HepG2 (cell line): ENCODE measurements around the gene SNRPD3. TPM values are rescaled to one million over a fixed set of nuclear protein-coding genes. Genes with fewer than 3 reads are reported as not detected.

Experiments used
- ATF1 ChIP-seq: IDR thresholded peaks from 2 replicates; pipeline ENCODE4 v1.6.1; 2016; ENCODE audit warnings: mild to moderate bottlenecking, control low read depth
- ELF1 ChIP-seq: sonication (generic); formaldehyde crosslinking; IDR thresholded peaks from 2 replicates; pipeline ENCODE4 v1.4.0; 2020; ENCODE audit warnings: missing genetic modification reagents
- EP300 ChIP-seq, 3 experiments: sonication (generic) in 1 of 3; formaldehyde crosslinking in 1 of 3; IDR thresholded peaks; 2 replicates each; pipeline versions ENCODE4 v1.5.1 to v1.6.1; 2011 to 2020; ENCODE audit warnings: low read depth in 2 of 3, low read length in 2 of 3, borderline replicate concordance in 1 of 3, improper control_type of control experiment in 1 of 3, mild to moderate bottlenecking in 1 of 3, missing genetic modification reagents in 1 of 3, moderate library complexity in 1 of 3
- KAT7 ChIP-seq: IDR thresholded peaks from 2 replicates; pipeline ENCODE4 v1.6.1; 2018; ENCODE audit warnings: borderline replicate concordance, missing compliant biosample characterization
- KAT8 ChIP-seq: IDR thresholded peaks from 2 replicates; pipeline ENCODE4 v1.6.1; 2016; ENCODE audit warnings: missing genetic modification reagents, missing compliant biosample characterization
- KLF9 ChIP-seq: IDR thresholded peaks from 2 replicates; pipeline ENCODE4 v1.6.1; 2016; ENCODE audit warnings: low read depth
- MAFG ChIP-seq: sonication (generic); formaldehyde crosslinking; IDR thresholded peaks from 2 replicates; pipeline ENCODE4 v1.5.1; 2020; ENCODE audit warnings: mild to moderate bottlenecking, missing genetic modification reagents
- MTF1 ChIP-seq: sonication (generic); formaldehyde crosslinking; IDR thresholded peaks from 2 replicates; pipeline ENCODE4 v1.5.0; 2020; ENCODE audit warnings: missing genetic modification reagents
- POLR2G ChIP-seq: fragments of 200-400 bp; formaldehyde crosslinking; IDR thresholded peaks from 2 replicates; pipeline ENCODE4 v1.6.1; 2018; ENCODE audit warnings: mild to moderate bottlenecking, low read depth, low read length, moderate library complexity
- RXRB ChIP-seq: IDR thresholded peaks from 2 replicates; pipeline ENCODE4 v1.6.1; 2016; ENCODE audit warnings: borderline replicate concordance, missing genetic modification reagents, missing compliant biosample characterization
- ZEB1 ChIP-seq: IDR thresholded peaks from 2 replicates; pipeline ENCODE4 v1.6.1; 2012; ENCODE audit warnings: mild to moderate bottlenecking, low read depth, inconsistent platforms; ENCODE audit not compliant: insufficient replicate concordance
- ZFP36 ChIP-seq: fragments of 150-350 bp; IDR thresholded peaks from 2 replicates; pipeline ENCODE4 v1.6.1; 2018; ENCODE audit warnings: borderline replicate concordance, low read length, low read depth; ENCODE audit not compliant: partially characterized antibody
- ZNF101 ChIP-seq: sonication (generic); formaldehyde crosslinking; IDR thresholded peaks from 2 replicates; pipeline ENCODE4 v1.4.0; 2020; ENCODE audit warnings: mild to moderate bottlenecking, low read depth, missing genetic modification reagents, borderline replicate concordance
- ZNF329 ChIP-seq: sonication (generic); formaldehyde crosslinking; IDR thresholded peaks from 2 replicates; pipeline ENCODE4 v1.9.0; 2021; ENCODE audit warnings: low read depth, mild to moderate bottlenecking, missing genetic modification reagents
- ZNF713 ChIP-seq: sonication (generic); formaldehyde crosslinking; IDR thresholded peaks from 2 replicates; pipeline ENCODE4 v1.4.0; 2020; ENCODE audit warnings: mild to moderate bottlenecking, missing genetic modification reagents
- polyA plus RNA-seq, 8 experiments: library from polyadenylated mRNA; depleted of rRNA in 3 of 8; stranded (reverse) in 7 of 8; unstranded in 1 of 8; fragments of >200 nt; fragmentation: Illumina TruSeq in 4 of 8; extraction: Trizol in 4 of 8; gene quantifications; 2 replicates each; pipeline versions ENCODE4 v1.2.1 to v1.2.3, GENCODE V29; 2011 to 2016; ENCODE audit warnings: low read depth in 4 of 8, missing spikeins in 1 of 8, mixed read lengths in 1 of 8; ENCODE audit not compliant: insufficient read depth in 1 of 8
- total RNA-seq, 5 experiments: library from RNA; depleted of rRNA; stranded (reverse); fragments of >200 nt; fragmentation: Illumina TruSeq; extraction: Trizol; gene quantifications; 2 replicates each; pipeline ENCODE4 v1.2.3, GENCODE V29; 2016; ENCODE audit warnings: low read depth in 1 of 5
- TF ChIP-seq, protein P1 (sequence below): conservative IDR thresholded peaks from 2 replicates; pipeline ENCODE4 v1.6.1; 2018; ENCODE audit warnings: missing genetic modification reagents
- TF ChIP-seq, protein P2 (sequence below): sonication (generic); formaldehyde crosslinking; IDR thresholded peaks from 2 replicates; pipeline ENCODE4 v1.4.0; 2020; ENCODE audit warnings: missing genetic modification reagents, mild to moderate bottlenecking, borderline replicate concordance
- TF ChIP-seq, protein P3 (sequence below): sonication (generic); formaldehyde crosslinking; IDR thresholded peaks from 2 replicates; pipeline ENCODE4 v1.8.1; 2023; ENCODE audit warnings: mild to moderate bottlenecking, missing genetic modification reagents, borderline replicate concordance
- TF ChIP-seq, protein P4 (sequence below): sonication (generic); formaldehyde crosslinking; IDR thresholded peaks from 2 replicates; pipeline ENCODE4 v1.5.1; 2020; ENCODE audit warnings: missing genetic modification reagents, mild to moderate bottlenecking, borderline replicate concordance
- TF ChIP-seq, protein P5 (sequence below): sonication (generic); formaldehyde crosslinking; IDR thresholded peaks from 2 replicates; pipeline ENCODE4 v1.4.0; 2020; ENCODE audit warnings: missing genetic modification reagents, borderline replicate concordance

Gene SNRPD3
- total and polyA plus RNA-seq, 2 of the 13 experiments (the other 11 are each of a cell fraction or from before 2014, with no cell fraction given) = 110 to 209 TPM

DNA sequence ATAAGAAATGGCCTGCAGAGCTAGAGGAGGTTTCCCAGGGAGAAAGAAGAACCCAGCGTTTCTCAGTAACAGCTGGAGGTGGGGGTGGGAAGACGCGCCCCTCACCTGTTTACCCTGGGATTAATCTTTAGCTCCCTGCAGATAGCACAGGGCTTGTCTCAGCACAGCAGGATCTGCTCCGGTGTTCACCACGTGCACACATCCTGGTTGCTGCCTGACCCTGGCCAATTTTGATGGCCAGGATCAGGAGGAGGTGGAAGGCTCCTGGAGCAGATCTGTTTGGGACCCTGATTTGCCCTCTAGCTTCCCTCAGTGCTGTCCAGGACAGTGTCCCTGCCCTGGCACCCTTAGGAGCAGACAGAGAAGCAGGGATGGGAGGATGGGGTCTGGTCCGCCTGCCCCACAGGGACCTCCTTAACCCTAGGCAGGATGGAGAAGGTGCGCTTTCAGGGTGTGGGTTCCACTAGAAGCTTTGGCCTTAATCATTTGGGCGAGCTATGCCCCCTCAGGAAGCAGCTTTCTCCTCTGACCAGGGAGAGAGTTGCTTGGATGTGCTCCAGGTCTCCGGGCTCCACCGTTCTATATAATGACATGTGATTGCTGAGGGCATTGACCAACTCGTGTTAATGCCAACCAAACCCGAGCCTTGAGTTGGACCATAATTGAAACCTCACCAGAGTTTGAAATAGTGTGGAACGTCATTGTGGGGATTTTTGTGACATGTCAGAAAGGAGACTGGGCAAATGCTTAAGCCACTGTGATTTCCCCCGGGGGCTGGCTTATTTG lies 41.4 kb upstream of the SNRPD3 start (continued):
- TF ChIP-seq POLR2G (peak; percentile 41; the same call in 1 of the 2 replicates), ZNF101 (CRISPR knock-in tag) (no peak; the same call in 1 of the 2 replicates), KLF9 (CRISPR knock-in tag) (peak; percentile 89; the same call in 1 of the 2 replicates), ZNF713 (CRISPR knock-in tag) (peak; percentile 80; the same call in 1 of the 2 replicates), ZEB1 (peak; percentile 72), KAT7 (CRISPR knock-in tag) (no peak; the same call in 1 of the 2 replicates), ZFP36 (no peak), EP300 (IDR thresholded peaks at IDR 0.05; ENCODE audit: low read depth in 2 of 2, low read length in 2 of 2) (peak in 1 of 2 experiments; percentile 97; a peak in 2 of 4 replicates), EP300 (CRISPR knock-in tag; IDR thresholded peaks at IDR 0.05; ENCODE audit: borderline replicate concordance) (peak; percentile 96), RXRB (peak; percentile 95), MTF1 (no peak), MAFG (no peak), ATF1 (CRISPR knock-in tag) (no peak), KAT8 (CRISPR knock-in tag) (peak; percentile 84), ELF1 (CRISPR knock-in tag) (peak; percentile 66), ZNF329 (CRISPR knock-in tag) (peak; percentile 51; the same call in 1 of the 2 replicates)
- TF ChIP-seq, protein P1, sequence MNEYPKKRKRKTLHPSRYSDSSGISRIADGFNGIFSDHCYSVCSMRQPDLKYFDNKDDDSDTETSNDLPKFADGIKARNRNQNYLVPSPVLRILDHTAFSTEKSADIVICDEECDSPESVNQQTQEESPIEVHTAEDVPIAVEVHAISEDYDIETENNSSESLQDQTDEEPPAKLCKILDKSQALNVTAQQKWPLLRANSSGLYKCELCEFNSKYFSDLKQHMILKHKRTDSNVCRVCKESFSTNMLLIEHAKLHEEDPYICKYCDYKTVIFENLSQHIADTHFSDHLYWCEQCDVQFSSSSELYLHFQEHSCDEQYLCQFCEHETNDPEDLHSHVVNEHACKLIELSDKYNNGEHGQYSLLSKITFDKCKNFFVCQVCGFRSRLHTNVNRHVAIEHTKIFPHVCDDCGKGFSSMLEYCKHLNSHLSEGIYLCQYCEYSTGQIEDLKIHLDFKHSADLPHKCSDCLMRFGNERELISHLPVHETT (CRISPR knock-in tag) = peak; percentile 86
- TF ChIP-seq, protein P2, sequence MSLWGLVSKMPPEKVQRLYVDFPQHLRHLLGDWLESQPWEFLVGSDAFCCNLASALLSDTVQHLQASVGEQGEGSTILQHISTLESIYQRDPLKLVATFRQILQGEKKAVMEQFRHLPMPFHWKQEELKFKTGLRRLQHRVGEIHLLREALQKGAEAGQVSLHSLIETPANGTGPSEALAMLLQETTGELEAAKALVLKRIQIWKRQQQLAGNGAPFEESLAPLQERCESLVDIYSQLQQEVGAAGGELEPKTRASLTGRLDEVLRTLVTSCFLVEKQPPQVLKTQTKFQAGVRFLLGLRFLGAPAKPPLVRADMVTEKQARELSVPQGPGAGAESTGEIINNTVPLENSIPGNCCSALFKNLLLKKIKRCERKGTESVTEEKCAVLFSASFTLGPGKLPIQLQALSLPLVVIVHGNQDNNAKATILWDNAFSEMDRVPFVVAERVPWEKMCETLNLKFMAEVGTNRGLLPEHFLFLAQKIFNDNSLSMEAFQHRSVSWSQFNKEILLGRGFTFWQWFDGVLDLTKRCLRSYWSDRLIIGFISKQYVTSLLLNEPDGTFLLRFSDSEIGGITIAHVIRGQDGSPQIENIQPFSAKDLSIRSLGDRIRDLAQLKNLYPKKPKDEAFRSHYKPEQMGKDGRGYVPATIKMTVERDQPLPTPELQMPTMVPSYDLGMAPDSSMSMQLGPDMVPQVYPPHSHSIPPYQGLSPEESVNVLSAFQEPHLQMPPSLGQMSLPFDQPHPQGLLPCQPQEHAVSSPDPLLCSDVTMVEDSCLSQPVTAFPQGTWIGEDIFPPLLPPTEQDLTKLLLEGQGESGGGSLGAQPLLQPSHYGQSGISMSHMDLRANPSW (CRISPR knock-in tag) = peak; percentile 92
- TF ChIP-seq, protein P3, sequence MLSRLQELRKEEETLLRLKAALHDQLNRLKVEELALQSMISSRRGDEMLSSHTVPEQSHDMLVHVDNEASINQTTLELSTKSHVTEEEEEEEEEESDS (CRISPR knock-in tag) = peak; percentile 95; the same call in 1 of the 2 replicates
- TF ChIP-seq, protein P4, sequence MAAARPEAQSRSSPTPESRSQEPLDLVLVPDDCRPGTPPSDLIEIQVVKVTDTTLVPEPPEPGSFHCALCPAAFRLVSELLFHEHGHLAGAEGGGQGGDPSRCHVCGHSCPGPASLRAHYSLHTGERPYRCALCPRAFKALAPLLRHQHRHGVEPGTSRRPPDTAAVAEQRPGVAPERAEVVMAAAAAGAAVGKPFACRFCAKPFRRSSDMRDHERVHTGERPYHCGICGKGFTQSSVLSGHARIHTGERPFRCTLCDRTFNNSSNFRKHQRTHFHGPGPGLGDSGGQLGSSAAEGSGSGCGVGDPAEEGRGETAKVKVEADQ = peak; percentile 94; the same call in 1 of the 2 replicates
- TF ChIP-seq, protein P5, sequence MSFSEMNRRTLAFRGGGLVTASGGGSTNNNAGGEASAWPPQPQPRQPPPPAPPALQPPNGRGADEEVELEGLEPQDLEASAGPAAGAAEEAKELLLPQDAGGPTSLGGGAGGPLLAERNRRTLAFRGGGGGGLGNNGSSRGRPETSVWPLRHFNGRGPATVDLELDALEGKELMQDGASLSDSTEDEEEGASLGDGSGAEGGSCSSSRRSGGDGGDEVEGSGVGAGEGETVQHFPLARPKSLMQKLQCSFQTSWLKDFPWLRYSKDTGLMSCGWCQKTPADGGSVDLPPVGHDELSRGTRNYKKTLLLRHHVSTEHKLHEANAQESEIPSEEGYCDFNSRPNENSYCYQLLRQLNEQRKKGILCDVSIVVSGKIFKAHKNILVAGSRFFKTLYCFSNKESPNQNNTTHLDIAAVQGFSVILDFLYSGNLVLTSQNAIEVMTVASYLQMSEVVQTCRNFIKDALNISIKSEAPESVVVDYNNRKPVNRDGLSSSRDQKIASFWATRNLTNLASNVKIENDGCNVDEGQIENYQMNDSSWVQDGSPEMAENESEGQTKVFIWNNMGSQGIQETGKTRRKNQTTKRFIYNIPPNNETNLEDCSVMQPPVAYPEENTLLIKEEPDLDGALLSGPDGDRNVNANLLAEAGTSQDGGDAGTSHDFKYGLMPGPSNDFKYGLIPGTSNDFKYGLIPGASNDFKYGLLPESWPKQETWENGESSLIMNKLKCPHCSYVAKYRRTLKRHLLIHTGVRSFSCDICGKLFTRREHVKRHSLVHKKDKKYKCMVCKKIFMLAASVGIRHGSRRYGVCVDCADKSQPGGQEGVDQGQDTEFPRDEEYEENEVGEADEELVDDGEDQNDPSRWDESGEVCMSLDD = peak; percentile 67; the same call in 1 of the 2 replicates
